HepG2 (cell line): ENCODE measurements around the gene SBNO2. TPM values are rescaled to one million over a fixed set of nuclear protein-coding genes. Genes with fewer than 3 reads are reported as not detected.

Experiments
- ATAC-seq: fragments of 200-7000 bp; cut with Tn5 transposase; 3 replicates; pipeline ENCODE4 v1.9.1; 2020; ENCODE audit warnings: mild to moderate bottlenecking, moderate library complexity
- BruUV-seq: library from RNA; stranded (reverse); fragments of 400-500 nt; replicated peaks from 2 replicates; lab custom pipeline; 2021; lab: Mats Ljungman, UMichigan
- CTCF ChIA-PET: fragments of 300-600 bp; formaldehyde crosslinking; extraction: SDS; loops from one replicate; lab custom pipeline; 2021; ENCODE audit warnings: low total read pairs, inconsistent platforms, low intra/inter-chr PET ratio; lab: Yijun Ruan, JAX
- POLR2A ChIA-PET: fragments of 350-600 bp; sonication (Branson Sonifier 250); formaldehyde crosslinking; loops from one replicate; lab custom pipeline; 2020; ENCODE audit warnings: antibody characterized with exemption, inconsistent platforms; lab: Yijun Ruan, JAX
- DNase-seq: peaks from one replicate; pipeline ENCODE4 v3.0.0-alpha.2; 2015; ENCODE audit warnings: low spot score
- FAIRE-seq: peaks from 3 replicates; lab custom pipeline; 2011; peaks lifted over from hg19 to GRCh38; lab: Jason Lieb, UNC
- H2AFZ ChIP-seq: one replicate; pipeline ENCODE4 v1.6.1; 2011; ENCODE audit warnings: low read length, inconsistent platforms
- H3K27ac ChIP-seq: fragments of 300-600 bp; 3 replicates; pipeline ENCODE4 v1.8.0; 2011; ENCODE audit warnings: mixed run types, mild to moderate bottlenecking, mixed read lengths, low read length, inconsistent platforms; ENCODE audit not compliant: insufficient read depth; ENCODE audit errors: extremely low read length
- H3K27me3 ChIP-seq, 2 experiments: fragments of 200-600 bp in 1 of 2; 2 replicates in 1 of 2; 3 replicates in 1 of 2; pipeline versions ENCODE4 v1.6.0 to v1.8.0; 2011; ENCODE audit warnings: low read length in 2 of 2, mild to moderate bottlenecking in 2 of 2, moderate library complexity in 2 of 2, inconsistent platforms in 1 of 2; ENCODE audit not compliant: insufficient read depth in 2 of 2, control insufficient read depth in 1 of 2
- H3K36me3 ChIP-seq, 2 experiments: fragments of 200-600 bp in 1 of 2; replicated peaks in 1 of 2; 2 replicates in 1 of 2; 3 replicates in 1 of 2; pipeline versions ENCODE4 v1.5.1 to v1.8.0; 2011; ENCODE audit warnings: low read length in 2 of 2, inconsistent platforms in 1 of 2; ENCODE audit not compliant: insufficient read depth in 2 of 2, control insufficient read depth in 1 of 2
- H3K4me1 ChIP-seq: 2 replicates; pipeline ENCODE4 v1.5.1; 2012; ENCODE audit warnings: low read length, inconsistent platforms; ENCODE audit not compliant: insufficient read depth
- H3K4me2 ChIP-seq: 2 replicates; pipeline ENCODE4 v1.6.0; 2011; ENCODE audit warnings: low read depth, low read length, inconsistent platforms
- H3K4me3 ChIP-seq, 3 experiments: fragments of 200-600 bp in 1 of 3; sonication (generic), shearing (Covaris generic) in 1 of 3; replicated peaks in 1 of 3; 2 replicates each; pipeline ENCODE4 v1.5.1; 2011 to 2016; ENCODE audit warnings: low read length in 3 of 3, inconsistent platforms in 2 of 3, low read depth in 2 of 3, mild to moderate bottlenecking in 2 of 3, control low read depth in 1 of 3, mixed read lengths in 1 of 3; ENCODE audit not compliant: insufficient read depth in 1 of 3
- H3K79me2 ChIP-seq: one replicate; pipeline ENCODE4 v1.6.1; 2011; ENCODE audit warnings: low read length, inconsistent platforms; ENCODE audit not compliant: insufficient read depth
- H3K9ac ChIP-seq: 2 replicates; pipeline ENCODE4 v1.6.0; 2011; ENCODE audit warnings: mild to moderate bottlenecking, low read depth, low read length, inconsistent platforms; ENCODE audit not compliant: insufficient read depth
- H3K9me3 ChIP-seq: 2 replicates; pipeline ENCODE4 v1.5.1; 2012; ENCODE audit warnings: mild to moderate bottlenecking, low read length
- H4K20me1 ChIP-seq: 2 replicates; pipeline ENCODE4 v1.6.0; 2011; ENCODE audit warnings: inconsistent platforms, mild to moderate bottlenecking, low read length, moderate library complexity; ENCODE audit not compliant: insufficient read depth
- ADNP ChIP-seq: sonication (generic); formaldehyde crosslinking; IDR thresholded peaks from 2 replicates; pipeline ENCODE4 v1.4.0; 2020; ENCODE audit warnings: missing genetic modification reagents
- ASH2L ChIP-seq: fragments of 300-600, 200-600 bp; sonication (generic); IDR thresholded peaks from 2 replicates; pipeline ENCODE4 v1.7.0; 2017; ENCODE audit warnings: low read depth, mild to moderate bottlenecking, moderate library complexity, mixed read lengths, low read length; ENCODE audit not compliant: insufficient read length
- NFIB ChIP-seq: sonication (generic); formaldehyde crosslinking; IDR thresholded peaks from 2 replicates; pipeline ENCODE4 v1.9.0; 2021; ENCODE audit warnings: missing genetic modification reagents, mild to moderate bottlenecking, borderline replicate concordance
- NRL ChIP-seq: sonication (generic); formaldehyde crosslinking; IDR thresholded peaks from 2 replicates; pipeline ENCODE4 v1.5.0; 2020; ENCODE audit warnings: missing genetic modification reagents, mild to moderate bottlenecking, moderate library complexity, borderline replicate concordance
- ZFP41 ChIP-seq: sonication (generic); formaldehyde crosslinking; IDR thresholded peaks from 2 replicates; pipeline ENCODE4 v1.4.0; 2020; ENCODE audit warnings: mild to moderate bottlenecking, missing genetic modification reagents, borderline replicate concordance
- WGBS: methylation state at CpG from one replicate; pipeline ENCODE4 v1.1.6; 2017; ENCODE audit warnings: low lambda C conversion rate; 5-methylcytosine and 5-hydroxymethylcytosine counted together
- in situ Hi-C: cut with HindIII; loops from 2 replicates; pipeline ENCODE4 v1.10.0; 2017; ENCODE audit warnings: low pct_unique_long_range_greater_than_20kb; ENCODE audit not compliant: extremely low pct_ligation_motif_present
- intact Hi-C: fragments of 100-400 bp; cut with micrococcal nuclease; formaldehyde crosslinking; loops from one replicate; pipeline ENCODE4 v1.10.0; 2022; ENCODE audit not compliant: unreplicated experiment
- polyA plus RNA-seq, 8 experiments: library from polyadenylated mRNA; depleted of rRNA in 3 of 8; stranded (reverse) in 7 of 8; unstranded in 1 of 8; fragments of >200 nt; fragmentation: Illumina TruSeq in 4 of 8; extraction: Trizol in 4 of 8; gene quantifications; 2 replicates each; pipeline versions ENCODE4 v1.2.1 to v1.2.3, GENCODE V29; 2011 to 2016; ENCODE audit warnings: low read depth in 4 of 8, missing spikeins in 1 of 8, mixed read lengths in 1 of 8; ENCODE audit not compliant: insufficient read depth in 1 of 8
- total RNA-seq, 5 experiments: library from RNA; depleted of rRNA; stranded (reverse); fragments of >200 nt; fragmentation: Illumina TruSeq; extraction: Trizol; gene quantifications; 2 replicates each; pipeline ENCODE4 v1.2.3, GENCODE V29; 2016; ENCODE audit warnings: low read depth in 1 of 5
- TF ChIP-seq, protein P1 (sequence below): sonication (generic); formaldehyde crosslinking; IDR thresholded peaks from 2 replicates; pipeline ENCODE4 v1.4.0; 2020; ENCODE audit warnings: missing genetic modification reagents, borderline replicate concordance
- TF ChIP-seq, protein P2 (sequence below): sonication (generic); formaldehyde crosslinking; conservative IDR thresholded peaks from 2 replicates; pipeline ENCODE4 v1.5.0; 2020; ENCODE audit warnings: missing genetic modification reagents
- TF ChIP-seq, protein P3 (sequence below): sonication (generic); formaldehyde crosslinking; IDR thresholded peaks from 2 replicates; pipeline ENCODE4 v1.4.0; 2020; ENCODE audit warnings: missing genetic modification reagents
- TF ChIP-seq, protein P4 (sequence below): sonication (generic); formaldehyde crosslinking; IDR thresholded peaks from 2 replicates; pipeline ENCODE4 v1.5.0; 2020; ENCODE audit warnings: mild to moderate bottlenecking, missing genetic modification reagents
- TF ChIP-seq, protein P5 (sequence below): sonication (generic); formaldehyde crosslinking; IDR thresholded peaks from 2 replicates; pipeline ENCODE4 v1.4.0; 2020; ENCODE audit warnings: missing genetic modification reagents, mild to moderate bottlenecking, borderline replicate concordance

Gene SBNO2
- total and polyA plus RNA-seq, 2 of the 13 experiments (the other 11 are each of a cell fraction or from before 2014, with no cell fraction given) = 8.6 to 10.4 TPM

DNA sequence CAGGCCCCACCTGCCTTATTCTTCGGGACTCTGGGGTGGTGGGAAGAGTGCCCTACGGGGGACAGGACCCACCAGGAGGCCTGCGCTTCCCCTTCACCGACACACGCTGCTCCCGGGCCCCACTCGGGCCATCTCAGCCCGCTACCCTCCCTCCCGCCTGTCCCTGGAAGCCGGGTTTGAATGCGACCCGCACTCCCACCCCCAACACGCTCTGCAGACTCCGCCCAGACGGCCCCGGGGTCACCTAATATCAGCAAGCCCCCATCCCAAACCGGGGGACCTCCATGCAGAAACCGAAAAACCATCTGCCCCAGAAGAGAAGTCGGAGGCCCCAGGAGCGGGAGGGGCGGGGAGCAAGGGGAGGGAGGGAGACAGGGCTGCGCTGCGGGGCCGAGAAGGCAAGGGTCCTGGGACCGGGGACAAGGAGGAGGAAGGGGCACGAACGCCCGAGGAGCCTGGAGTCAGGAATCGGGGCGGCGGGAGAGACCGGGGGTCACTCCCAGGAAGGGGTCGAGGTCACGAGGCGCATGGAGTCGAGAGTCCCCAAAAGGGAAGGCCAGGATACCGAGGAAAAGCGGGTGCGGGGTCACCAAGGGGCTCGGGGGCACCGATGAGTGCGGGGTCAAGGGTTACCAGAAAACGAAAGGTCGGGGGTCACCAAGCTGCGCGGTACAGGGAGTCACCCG is 766 bp downstream of the SBNO2 start:
- WGBS = under 1% methylated on average over 37 of the region's 47 CpGs
- Histone ChIP-seq H4K20me1 (no peaks in the 10 kb centered on the region; the same call in 1 of the 2 replicates), H3K4me3 (peak overlapping the region; percentile 81 to 94 (median 89)), H3K9ac (peak overlapping the region; percentile 83), H3K79me2 (peaks cover 47% of the 10 kb centered on the region), H2AFZ (no peak overlapping the region), H3K4me2 (peak overlapping the region; percentile 68), H3K27me3 (no peaks in the 10 kb centered on the region), H3K27ac (peak overlapping the region; percentile 75), H3K9me3 (no peaks in the 10 kb centered on the region), H3K4me1 (peaks cover 65% of the 10 kb centered on the region), H3K36me3 (no peaks in the 10 kb centered on the region)
- intact Hi-C loops (no loop called here), in situ Hi-C loops (no loop called here)
- FAIRE-seq (no peak), ATAC-seq (no peak; the same call in 2 of the 3 replicates), DNase-seq (no peak)
- POLR2A ChIA-PET = no interaction called here
- CTCF ChIA-PET = no interaction called here
- BruUV-seq = no TSS peak
- no peak for TF ChIP-seq ADNP (CRISPR knock-in tag)
- TF ChIP-seq, protein P1, sequence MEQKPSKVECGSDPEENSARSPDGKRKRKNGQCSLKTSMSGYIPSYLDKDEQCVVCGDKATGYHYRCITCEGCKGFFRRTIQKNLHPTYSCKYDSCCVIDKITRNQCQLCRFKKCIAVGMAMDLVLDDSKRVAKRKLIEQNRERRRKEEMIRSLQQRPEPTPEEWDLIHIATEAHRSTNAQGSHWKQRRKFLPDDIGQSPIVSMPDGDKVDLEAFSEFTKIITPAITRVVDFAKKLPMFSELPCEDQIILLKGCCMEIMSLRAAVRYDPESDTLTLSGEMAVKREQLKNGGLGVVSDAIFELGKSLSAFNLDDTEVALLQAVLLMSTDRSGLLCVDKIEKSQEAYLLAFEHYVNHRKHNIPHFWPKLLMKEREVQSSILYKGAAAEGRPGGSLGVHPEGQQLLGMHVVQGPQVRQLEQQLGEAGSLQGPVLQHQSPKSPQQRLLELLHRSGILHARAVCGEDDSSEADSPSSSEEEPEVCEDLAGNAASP (CRISPR knock-in tag) = peak; percentile 1; the same call in 1 of the 2 replicates
- peak; percentile 46 for TF ChIP-seq ASH2L
- TF ChIP-seq NRL = peak; percentile 18; the same call in 1 of the 2 replicates
- TF ChIP-seq ZFP41 (CRISPR knock-in tag) = no peak
- no peak for TF ChIP-seq NFIB (CRISPR knock-in tag)
- TF ChIP-seq, protein P2, sequence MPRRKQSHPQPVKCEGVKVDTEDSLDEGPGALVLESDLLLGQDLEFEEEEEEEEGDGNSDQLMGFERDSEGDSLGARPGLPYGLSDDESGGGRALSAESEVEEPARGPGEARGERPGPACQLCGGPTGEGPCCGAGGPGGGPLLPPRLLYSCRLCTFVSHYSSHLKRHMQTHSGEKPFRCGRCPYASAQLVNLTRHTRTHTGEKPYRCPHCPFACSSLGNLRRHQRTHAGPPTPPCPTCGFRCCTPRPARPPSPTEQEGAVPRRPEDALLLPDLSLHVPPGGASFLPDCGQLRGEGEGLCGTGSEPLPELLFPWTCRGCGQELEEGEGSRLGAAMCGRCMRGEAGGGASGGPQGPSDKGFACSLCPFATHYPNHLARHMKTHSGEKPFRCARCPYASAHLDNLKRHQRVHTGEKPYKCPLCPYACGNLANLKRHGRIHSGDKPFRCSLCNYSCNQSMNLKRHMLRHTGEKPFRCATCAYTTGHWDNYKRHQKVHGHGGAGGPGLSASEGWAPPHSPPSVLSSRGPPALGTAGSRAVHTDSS (CRISPR knock-in tag) = no peak
- TF ChIP-seq, protein P3, sequence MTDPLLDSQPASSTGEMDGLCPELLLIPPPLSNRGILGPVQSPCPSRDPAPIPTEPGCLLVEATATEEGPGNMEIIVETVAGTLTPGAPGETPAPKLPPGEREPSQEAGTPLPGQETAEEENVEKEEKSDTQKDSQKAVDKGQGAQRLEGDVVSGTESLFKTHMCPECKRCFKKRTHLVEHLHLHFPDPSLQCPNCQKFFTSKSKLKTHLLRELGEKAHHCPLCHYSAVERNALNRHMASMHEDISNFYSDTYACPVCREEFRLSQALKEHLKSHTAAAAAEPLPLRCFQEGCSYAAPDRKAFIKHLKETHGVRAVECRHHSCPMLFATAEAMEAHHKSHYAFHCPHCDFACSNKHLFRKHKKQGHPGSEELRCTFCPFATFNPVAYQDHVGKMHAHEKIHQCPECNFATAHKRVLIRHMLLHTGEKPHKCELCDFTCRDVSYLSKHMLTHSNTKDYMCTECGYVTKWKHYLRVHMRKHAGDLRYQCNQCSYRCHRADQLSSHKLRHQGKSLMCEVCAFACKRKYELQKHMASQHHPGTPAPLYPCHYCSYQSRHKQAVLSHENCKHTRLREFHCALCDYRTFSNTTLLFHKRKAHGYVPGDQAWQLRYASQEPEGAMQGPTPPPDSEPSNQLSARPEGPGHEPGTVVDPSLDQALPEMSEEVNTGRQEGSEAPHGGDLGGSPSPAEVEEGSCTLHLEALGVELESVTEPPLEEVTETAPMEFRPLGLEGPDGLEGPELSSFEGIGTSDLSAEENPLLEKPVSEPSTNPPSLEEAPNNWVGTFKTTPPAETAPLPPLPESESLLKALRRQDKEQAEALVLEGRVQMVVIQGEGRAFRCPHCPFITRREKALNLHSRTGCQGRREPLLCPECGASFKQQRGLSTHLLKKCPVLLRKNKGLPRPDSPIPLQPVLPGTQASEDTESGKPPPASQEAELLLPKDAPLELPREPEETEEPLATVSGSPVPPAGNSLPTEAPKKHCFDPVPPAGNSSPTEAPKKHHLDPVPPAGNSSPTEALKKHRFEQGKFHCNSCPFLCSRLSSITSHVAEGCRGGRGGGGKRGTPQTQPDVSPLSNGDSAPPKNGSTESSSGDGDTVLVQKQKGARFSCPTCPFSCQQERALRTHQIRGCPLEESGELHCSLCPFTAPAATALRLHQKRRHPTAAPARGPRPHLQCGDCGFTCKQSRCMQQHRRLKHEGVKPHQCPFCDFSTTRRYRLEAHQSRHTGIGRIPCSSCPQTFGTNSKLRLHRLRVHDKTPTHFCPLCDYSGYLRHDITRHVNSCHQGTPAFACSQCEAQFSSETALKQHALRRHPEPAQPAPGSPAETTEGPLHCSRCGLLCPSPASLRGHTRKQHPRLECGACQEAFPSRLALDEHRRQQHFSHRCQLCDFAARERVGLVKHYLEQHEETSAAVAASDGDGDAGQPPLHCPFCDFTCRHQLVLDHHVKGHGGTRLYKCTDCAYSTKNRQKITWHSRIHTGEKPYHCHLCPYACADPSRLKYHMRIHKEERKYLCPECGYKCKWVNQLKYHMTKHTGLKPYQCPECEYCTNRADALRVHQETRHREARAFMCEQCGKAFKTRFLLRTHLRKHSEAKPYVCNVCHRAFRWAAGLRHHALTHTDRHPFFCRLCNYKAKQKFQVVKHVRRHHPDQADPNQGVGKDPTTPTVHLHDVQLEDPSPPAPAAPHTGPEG (CRISPR knock-in tag) = no peak
- TF ChIP-seq, protein P4, sequence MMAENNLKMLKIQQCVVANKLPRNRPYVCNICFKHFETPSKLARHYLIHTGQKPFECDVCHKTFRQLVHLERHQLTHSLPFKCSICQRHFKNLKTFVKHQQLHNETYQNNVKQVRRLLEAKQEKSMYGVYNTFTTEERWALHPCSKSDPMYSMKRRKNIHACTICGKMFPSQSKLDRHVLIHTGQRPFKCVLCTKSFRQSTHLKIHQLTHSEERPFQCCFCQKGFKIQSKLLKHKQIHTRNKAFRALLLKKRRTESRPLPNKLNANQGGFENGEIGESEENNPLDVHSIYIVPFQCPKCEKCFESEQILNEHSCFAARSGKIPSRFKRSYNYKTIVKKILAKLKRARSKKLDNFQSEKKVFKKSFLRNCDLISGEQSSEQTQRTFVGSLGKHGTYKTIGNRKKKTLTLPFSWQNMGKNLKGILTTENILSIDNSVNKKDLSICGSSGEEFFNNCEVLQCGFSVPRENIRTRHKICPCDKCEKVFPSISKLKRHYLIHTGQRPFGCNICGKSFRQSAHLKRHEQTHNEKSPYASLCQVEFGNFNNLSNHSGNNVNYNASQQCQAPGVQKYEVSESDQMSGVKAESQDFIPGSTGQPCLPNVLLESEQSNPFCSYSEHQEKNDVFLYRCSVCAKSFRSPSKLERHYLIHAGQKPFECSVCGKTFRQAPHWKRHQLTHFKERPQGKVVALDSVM = no peak
- TF ChIP-seq, protein P5, sequence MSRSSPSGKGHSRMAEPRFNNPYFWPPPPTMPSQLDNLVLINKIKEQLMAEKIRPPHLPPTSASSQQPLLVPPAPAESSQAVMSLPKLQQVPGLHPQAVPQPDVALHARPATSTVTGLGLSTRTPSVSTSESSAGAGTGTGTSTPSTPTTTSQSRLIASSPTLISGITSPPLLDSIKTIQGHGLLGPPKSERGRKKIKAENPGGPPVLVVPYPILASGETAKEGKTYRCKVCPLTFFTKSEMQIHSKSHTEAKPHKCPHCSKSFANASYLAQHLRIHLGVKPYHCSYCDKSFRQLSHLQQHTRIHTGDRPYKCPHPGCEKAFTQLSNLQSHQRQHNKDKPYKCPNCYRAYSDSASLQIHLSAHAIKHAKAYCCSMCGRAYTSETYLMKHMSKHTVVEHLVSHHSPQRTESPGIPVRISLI = no peak
